ENCODE measurements around the gene JAG2.

Gene JAG2

GRCh38 chr14:105150368-105151083 lies 18.1 kb downstream of the JAG2 start:
- DNase-seq (ENCODE audit: low spot score) = no peak

GRCh38 chr14:105150026-105150367 lies 18.6 kb downstream of the JAG2 start:
- no peak for DNase-seq (ENCODE audit: low spot score)

- DNase-seq (ENCODE audit: low spot score) = no peak
Measured at GRCh38 chr14:105149146-105149781, 19.3 kb downstream of the JAG2 start.

- DNase-seq (ENCODE audit: low spot score) = no peak
Measured at GRCh38 chr14:105148604-105149145, 19.9 kb downstream of the JAG2 start.

DNA sequence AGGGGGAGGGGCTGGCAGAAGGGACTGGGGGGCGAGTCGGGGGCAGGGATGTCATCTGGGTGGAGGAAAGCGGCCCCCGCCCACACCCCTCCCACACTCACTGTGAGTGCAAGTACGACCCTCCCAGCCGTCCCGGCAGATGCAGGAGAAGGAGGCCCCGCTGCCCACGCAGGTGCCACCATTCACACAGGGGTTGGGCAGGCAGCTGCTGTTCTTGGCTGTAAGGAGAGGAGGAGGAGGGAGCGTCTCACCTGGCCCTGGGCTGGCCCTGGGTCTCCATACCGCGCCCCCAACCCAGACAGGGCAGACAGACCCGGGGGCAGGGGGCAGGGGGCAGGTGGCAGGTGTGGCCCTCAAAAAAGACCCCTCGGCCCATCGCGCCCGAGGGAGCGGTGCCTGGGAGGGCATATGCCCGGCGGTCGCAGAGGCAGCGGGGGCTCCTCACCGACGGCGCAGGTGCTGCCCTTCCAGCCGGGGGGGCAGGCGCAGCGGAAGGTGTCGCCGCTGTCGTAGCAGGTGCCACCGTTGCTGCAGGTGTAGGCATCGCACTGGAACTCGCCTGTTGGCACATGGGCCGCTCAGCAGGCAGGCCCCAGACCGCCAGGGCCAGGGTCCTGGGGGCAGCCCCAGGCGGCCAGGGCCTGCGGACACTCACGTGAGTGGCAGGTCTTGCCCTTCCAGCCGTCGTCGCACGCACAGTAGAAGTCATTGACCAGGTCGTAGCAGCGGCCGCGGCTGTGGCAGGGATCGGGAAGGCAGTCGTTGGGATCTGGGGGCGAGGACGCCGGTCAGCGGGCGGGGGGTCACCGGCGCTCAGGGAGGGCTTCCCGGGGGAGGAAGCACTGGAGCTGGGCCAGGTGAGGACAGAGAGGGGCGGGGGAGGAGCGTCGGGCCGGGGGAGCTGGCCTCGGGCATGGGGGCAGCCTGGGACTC lies 20.6 kb downstream of the JAG2 start:
- DNase-seq (ENCODE audit: low spot score) = no peak

DNA sequence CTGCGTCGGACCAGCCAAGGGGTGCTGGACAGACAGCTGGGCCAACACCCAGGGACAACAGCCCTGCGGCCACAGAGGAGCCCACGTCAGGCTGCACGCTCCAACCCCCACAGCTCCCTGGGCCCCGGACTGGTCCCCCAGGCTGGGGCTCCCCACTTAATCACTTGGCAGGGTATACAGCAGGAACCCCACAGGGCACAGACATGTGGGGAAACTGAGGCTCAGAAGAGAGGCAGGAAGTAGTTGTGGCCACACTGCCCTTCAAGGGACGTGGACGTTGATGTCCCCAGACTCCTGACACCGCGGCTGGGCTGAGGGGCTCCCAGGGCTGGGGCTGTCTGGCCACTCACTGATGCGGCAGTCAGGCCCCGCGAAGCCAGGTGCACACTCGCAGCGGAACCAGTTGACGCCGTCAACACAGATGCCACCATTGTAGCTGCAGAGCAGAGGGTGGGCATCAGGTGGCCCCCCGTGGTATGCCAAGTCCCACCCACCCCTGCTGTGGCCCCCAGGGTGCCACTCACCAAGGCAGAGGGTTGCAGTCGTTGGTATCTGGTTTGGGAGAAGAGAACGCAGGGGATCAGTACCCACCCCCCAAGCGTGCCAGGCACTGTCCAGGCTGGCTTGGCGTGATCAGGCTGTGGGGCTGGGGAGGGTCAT lies 21.5 kb downstream of the JAG2 start:
- DNase-seq (ENCODE audit: low spot score) = no peak

- DNase-seq (ENCODE audit: low spot score) = no peak
Measured at GRCh38 chr14:105146181-105146975, 22.2 kb downstream of the JAG2 start.

- DNase-seq (ENCODE audit: low spot score) = no peak
Measured at GRCh38 chr14:105145381-105146180, 23.0 kb downstream of the JAG2 start.

DNA sequence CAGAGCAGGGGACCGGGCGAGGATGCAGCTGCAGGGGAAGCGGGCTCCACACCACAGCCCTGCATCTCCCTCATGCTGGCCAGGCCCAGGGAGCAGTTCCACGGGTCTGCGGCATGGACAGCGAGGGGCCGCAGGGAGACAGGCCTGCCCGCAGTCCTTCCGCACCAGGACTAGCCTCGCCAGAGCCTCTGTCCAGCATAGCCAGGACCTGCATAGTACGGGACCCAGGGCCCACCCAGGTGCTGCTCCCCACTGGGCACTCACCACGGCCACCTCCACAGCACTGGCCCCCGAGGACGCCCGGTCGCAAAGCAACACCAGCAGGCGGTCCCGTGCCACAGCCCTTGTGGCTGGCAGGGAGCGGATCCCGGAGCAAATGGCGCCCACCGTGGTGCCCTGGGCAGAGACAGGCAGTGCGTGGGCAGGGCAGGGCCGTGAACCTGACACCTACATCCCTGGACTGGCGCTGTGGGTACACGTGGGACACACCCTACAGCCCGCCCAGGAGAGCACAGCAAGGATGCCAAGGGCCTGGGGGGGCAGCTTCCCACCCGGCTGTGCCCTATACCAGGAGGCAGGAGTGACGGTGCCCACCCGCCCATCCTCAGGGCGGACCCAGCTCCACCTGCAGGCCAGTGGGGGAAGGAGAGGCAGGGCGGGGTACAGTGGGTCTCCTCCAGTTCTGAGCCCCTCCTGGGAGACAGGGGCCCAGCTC lies 23.8 kb downstream of the JAG2 start:
- DNase-seq (ENCODE audit: low spot score) = no peak

- DNase-seq (ENCODE audit: low spot score) = no peak
Measured at GRCh38 chr14:105144026-105144665, 24.4 kb downstream of the JAG2 start.

GRCh38 chr14:105143451-105144025 lies 25.0 kb downstream of the JAG2 start:
- no peak for DNase-seq (ENCODE audit: low spot score)

- no peak for DNase-seq (ENCODE audit: low spot score)
Measured at GRCh38 chr14:105142651-105143450, 25.7 kb downstream of the JAG2 start.

- DNase-seq (ENCODE audit: low spot score) = no peak
Measured at GRCh38 chr14:105141486-105142281, 26.9 kb downstream of the JAG2 start.

GRCh38 chr14:105141026-105141425 lies 27.6 kb downstream of the JAG2 start:
- no peak for DNase-seq (ENCODE audit: low spot score)

GRCh38 chr14:105140581-105140980 lies 28.0 kb downstream of the JAG2 start:
- no peak for DNase-seq (ENCODE audit: low spot score)

GRCh38 chr14:105139831-105140239 lies 28.7 kb downstream of the JAG2 start:
- DNase-seq (ENCODE audit: low spot score) = no peak

GRCh38 chr14:105139212-105139825 lies 29.3 kb downstream of the JAG2 start:
- DNase-seq (ENCODE audit: low spot score) = no peak
